ENCODE measurements around the gene PPIL3.

DNA sequence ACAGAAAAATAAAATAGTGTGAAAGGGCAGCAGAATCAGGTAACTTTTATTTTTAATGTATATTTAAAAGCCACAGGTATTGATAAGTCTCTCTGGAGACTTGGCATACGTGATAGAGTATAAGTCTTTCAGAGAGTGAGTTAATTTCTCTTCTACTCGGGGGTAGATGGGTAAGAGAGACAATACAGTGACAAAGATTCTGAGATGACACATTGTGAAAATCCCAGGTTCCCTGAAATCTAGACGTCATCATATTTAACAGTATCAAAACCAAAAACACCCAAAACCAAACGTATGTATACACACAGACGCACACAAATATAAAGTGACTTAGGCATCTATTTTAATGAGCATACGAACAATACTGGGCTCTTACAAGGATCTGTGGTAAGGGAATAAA is 33.6 kb upstream of the PPIL3 start:
- TF ChIP-seq, protein P1, sequence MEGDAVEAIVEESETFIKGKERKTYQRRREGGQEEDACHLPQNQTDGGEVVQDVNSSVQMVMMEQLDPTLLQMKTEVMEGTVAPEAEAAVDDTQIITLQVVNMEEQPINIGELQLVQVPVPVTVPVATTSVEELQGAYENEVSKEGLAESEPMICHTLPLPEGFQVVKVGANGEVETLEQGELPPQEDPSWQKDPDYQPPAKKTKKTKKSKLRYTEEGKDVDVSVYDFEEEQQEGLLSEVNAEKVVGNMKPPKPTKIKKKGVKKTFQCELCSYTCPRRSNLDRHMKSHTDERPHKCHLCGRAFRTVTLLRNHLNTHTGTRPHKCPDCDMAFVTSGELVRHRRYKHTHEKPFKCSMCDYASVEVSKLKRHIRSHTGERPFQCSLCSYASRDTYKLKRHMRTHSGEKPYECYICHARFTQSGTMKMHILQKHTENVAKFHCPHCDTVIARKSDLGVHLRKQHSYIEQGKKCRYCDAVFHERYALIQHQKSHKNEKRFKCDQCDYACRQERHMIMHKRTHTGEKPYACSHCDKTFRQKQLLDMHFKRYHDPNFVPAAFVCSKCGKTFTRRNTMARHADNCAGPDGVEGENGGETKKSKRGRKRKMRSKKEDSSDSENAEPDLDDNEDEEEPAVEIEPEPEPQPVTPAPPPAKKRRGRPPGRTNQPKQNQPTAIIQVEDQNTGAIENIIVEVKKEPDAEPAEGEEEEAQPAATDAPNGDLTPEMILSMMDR (optimal IDR thresholded peaks at IDR 0.05 in 1 of 3, IDR thresholded peaks at IDR 0.05 in 1 of 3, conservative IDR thresholded peaks at IDR 0.05 in 1 of 3; ENCODE audit: extremely low read depth in 1 of 3, insufficient read depth in 2 of 3, low read length in 3 of 3), result no peak
- no peak for TF ChIP-seq EZH2 (IDR thresholded peaks at IDR 0.05; ENCODE audit: low read length)
